UCSD-AML1 (cell line): ENCODE results near the gene DUT.

Experiments
- DNase-seq: peaks from one replicate; lab custom pipeline; 2025; ENCODE audit not compliant: unreplicated experiment; lab: John Stamatoyannopoulos, UW

The DUT gene

GRCh38 chr15:48367483-48367882, 36.3 kb downstream of the DUT start:
- no peak for DNase-seq

GRCh38 chr15:48370460-48370859, 39.2 kb downstream of the DUT start:
- no peak for DNase-seq

DNA sequence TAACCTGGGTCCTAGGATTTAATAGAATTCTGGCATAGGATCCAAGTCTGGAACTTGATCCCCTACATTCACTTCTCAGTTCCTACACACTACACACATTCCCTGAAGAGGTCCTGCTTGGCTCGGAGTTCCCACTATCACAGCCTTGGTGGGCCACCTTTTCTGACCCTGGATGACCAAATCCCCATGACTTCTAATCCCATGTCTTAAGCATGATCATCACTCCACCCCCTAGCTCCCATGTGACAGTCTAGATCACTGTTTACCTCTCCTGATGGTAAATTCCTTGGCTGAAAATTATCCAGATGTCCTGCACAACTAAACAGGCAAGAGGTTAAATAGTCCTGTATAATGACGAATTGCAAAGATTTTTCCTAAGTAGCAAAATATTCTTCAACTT, 40.3 kb downstream of the DUT start:
- no peak for DNase-seq

DNA sequence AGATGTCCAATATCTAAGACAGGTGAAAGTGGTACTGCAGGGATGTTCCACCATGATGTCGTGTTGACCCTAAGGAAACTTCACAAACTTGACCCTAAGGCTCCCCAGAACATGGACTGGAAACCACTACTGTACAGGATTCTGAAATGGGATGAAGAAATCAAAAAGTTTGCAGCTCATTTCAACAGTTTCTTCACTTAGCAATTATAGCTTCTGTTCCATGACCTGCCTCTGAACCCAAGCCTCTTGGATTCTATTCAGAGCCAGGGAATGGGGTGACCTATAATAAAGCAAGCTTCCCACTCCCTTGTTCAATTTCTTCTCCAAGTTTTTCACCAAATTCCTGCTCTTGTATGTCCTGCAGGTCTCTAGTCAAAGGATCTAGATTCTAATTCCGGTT, 40.7 kb downstream of the DUT start:
- DNase-seq, result no peak

- no peak for DNase-seq
Observed at GRCh38 chr15:48373821-48374451, 42.7 kb downstream of the DUT start.

DNA sequence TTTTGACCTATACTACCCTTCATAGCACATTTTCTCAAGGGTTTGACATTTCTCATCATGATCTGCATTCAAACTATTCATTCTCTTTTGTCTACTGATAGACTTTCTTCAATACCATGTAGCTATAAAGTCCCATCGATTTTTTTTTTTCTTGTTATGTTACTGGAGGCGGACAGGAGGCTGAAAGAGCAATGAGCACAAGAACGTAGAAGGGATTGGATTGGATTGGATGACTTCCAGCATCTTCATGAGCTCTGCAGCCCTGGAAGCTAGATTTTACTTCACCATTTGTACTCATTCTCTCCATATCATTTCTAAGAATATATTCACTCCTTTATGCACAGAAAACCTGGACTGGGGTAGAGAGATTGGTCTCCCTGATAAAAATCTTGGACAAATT, 43.2 kb downstream of the DUT start:
- no peak for DNase-seq

DNA sequence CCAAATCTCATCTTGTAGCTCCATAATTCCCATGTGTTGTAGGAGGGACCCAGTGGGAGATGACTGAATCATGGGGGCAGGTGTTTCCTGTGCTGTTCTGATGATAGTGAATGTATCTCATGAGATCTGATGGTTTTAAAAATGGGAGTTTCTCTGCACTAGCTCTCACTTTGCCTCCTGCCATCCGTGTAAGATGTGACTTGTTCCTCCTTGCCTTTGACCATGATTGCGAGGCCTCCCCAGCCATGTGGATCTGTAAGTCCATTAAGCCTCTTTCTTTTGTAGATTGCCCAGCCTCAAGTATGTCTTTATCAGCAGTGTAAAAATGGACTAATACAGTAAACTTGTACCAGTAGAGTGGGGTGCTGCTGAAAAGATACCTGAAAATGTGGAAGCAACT, 44.5 kb downstream of the DUT start:
- no peak for DNase-seq

DNA sequence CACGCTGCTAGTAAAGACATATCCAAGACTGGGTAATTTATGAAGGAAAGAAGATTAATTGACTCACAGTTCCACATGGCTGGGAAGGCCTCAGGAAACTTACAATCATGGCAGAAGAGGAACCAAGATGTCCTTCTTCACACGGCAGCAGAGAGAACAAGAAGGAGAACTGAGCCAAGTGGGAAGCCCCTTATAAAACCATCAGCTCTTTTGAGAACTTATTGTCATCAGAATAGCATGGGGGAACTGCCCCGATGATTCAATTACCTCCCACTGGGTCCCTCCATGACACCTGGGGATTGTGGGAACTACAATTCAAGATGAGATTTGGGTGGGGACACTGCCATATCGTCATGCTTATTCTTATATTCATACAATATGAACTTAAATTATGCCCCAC, 49.0 kb downstream of the DUT start:
- DNase-seq, result no peak

DNA sequence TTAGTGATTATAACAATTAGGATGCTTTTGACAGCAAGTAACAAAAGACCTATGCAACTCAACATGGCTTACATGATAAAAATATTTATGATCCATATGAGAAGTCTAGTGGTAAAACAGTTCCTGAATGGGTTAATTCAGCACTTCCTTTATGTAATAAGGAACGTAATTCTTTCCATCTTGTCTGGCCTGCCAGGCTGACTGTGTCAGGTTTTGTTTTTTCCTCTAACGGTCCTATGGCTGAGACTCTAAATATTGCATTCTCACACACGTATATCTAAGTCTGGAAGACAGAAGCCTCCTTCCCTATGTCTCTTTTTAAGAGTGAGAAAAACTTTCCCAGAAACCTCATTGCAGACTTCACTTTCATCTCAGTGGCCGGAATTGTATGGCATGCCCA, 50.6 kb downstream of the DUT start:
- no peak for DNase-seq

DNA sequence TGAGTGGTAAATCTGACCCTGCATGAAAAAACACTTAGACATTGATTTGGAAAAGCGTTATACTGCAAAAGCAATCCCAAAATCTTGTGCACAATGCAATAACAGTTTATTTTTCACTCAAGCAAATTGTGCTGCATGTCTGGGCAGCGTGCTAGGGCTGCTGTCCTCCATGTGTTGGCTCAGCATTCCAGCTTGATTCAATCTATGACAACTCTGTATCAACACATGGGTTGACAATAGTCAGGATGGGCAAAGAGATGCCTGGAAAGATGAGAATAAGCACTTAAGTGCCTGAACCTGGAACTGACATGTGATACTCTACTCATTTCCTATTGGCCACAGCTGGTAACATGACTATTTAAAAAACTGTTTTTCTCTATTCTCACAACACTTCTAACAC, 51.8 kb downstream of the DUT start:
- DNase-seq, result no peak

GRCh38 chr15:48384616-48385015, 53.4 kb downstream of the DUT start:
- no peak for DNase-seq

- DNase-seq, result no peak
Observed at GRCh38 chr15:48385031-48385830, 54.0 kb downstream of the DUT start.

DNA sequence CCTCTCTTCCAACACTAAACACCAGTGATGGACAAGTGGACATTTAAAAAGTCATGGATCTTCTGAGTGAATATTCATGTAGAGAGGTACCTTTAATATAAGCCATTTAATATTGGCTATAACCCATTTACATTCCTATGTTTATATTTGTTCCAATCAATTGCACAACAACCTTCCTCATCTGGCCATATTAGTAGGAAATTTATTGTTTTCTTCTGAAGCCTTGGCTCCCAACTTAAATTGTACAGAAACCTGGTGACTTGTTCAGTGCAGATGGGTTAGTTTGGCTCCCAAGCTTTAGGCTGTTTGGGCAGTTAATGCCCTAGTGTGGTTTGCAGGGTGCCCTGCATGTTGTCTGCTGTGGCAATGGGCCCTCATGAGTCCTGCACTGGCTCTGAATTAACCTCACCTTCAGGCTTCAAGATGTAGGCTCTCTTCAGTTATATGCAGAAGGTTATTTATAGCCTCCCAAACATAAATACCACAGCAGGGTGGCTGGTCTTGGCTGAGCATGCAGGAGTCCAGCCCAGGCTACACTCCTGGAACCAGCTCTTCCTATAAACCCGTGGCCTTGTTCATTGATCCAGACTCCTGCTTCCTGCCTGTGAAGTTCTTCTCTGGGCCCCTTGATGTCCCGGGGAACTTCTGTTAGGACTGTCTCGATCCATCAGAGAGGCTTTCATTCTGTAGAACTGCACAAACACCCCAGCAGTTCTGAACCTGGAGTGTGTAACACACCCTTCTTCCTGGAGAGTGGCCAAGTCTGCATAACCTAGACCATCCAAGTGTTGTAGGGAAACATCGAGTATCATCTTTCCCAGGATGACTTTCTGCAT, 57.0 kb downstream of the DUT start:
- DNase-seq, result no peak

DNA sequence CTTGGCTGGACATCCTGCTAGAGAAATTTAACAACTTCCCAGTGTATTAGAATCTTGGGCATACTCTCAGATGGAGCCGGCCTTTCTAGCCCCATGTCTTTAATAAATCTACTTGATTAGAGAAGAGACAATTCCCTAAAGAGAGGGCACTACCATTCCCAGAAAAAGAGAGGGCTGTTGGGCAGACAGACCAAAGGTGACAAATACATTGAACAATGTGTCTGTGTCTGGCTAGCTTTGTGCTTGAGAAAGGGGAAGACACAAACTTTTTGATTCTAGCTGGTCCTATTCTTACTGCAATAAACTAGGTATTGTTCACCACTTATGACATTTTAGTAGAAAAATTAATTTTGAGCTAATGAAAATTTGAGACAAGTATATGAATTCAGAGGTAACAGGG, 57.7 kb downstream of the DUT start:
- DNase-seq, result no peak

DNA sequence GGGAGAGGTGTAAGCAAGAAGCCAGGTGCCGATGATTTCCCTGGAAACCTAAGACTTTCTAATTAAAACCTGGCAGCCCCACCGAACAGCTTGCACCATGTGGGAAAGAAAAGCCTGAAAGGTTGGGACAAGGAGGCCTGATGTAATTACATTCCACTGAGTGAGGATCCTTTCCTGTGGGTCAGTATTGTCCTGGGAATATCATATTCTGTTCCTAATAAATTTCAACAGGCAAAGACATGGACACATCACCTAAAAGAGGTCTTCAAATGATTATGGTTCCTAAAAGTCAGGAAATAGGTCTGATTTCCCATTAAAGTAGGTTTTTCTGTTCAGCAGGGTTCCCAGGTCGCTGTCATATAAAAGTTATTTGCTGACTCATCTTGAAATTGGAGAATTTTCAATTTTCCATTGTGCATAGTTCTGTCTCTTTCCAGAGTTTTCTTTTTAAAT, 58.5 kb downstream of the DUT start:
- DNase-seq, result no peak

- DNase-seq, result no peak
Observed at GRCh38 chr15:48391950-48392349, 60.7 kb downstream of the DUT start.

GRCh38 chr15:48392356-48392755, 61.1 kb downstream of the DUT start:
- DNase-seq, result no peak
